Measurements from ENCODE around the gene DMAC2L.

GRCh38 chr14:50362764-50363713 is 50.9 kb downstream of the DMAC2L start:
- TF ChIP-seq CTCF (conservative IDR thresholded peaks at IDR 0.05; ENCODE audit: low read length) (no peak), EZH2phosphoT487 (IDR thresholded peaks at IDR 0.05; ENCODE audit: borderline replicate concordance) (no peak)
